Skeletal muscle cell (primary cell): ENCODE data around the gene BEND5.

Experiments used
- DNase-seq: peaks from one replicate; pipeline ENCODE4 v3.0.0-alpha.2; 2010; ENCODE audit warnings: low read depth
- H3K4me3 ChIP-seq: 2 replicates; pipeline ENCODE4 v1.5.1; 2011; ENCODE audit warnings: low read depth, mild to moderate bottlenecking, control low read depth, low read length, moderate library complexity

The BEND5 gene

GRCh38 chr1:48726557-48727215 is 50.0 kb downstream of the BEND5 start:
- no peak overlapping the region for H3K4me3 ChIP-seq
- DNase-seq: no peak

DNA sequence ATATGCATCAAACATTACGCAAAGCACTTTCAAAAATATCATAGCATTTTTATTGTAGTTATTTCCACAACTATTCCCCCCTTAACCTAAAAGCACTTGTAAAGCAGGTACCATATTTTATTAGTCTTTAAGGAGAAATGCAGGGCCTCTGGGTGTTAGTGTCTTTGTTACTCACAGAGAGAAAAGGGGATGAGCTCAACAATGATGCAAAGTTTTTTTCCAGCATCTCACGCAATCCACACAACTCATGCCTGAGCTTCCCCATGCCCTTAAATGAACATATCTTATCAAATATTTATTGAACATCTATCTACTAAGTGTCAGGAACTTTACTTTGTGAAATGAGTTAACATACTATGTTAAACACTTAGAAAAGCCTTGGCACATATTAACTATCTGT is 50.6 kb downstream of the BEND5 start:
- no peak for DNase-seq
- no peak overlapping the region for H3K4me3 ChIP-seq

GRCh38 chr1:48725341-48726046 is 51.2 kb downstream of the BEND5 start:
- no peak overlapping the region for H3K4me3 ChIP-seq
- DNase-seq: no peak

- DNase-seq: no peak
- no peak overlapping the region for H3K4me3 ChIP-seq
Measured at GRCh38 chr1:48720929-48721328, 55.8 kb downstream of the BEND5 start.

DNA sequence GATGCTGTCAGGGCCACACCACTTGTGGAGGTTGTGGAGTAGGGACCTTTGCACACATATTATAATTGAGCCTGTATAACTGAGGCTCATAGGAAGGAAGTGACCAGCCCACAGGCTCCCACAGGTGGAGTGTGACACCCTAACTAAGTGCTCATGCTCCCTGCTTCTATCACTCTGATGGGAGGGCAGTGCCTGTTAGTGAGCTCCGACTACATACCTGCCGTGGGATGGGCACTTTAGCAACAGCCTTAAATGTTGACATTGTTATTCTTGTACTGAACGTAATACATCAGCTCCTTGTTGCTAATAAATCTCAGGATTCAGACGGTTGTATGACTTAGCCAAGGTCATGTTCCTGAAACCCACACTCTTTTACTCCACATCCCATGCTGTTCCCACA is 58.0 kb downstream of the BEND5 start:
- H3K4me3 ChIP-seq: no peak overlapping the region
- DNase-seq: no peak

DNA sequence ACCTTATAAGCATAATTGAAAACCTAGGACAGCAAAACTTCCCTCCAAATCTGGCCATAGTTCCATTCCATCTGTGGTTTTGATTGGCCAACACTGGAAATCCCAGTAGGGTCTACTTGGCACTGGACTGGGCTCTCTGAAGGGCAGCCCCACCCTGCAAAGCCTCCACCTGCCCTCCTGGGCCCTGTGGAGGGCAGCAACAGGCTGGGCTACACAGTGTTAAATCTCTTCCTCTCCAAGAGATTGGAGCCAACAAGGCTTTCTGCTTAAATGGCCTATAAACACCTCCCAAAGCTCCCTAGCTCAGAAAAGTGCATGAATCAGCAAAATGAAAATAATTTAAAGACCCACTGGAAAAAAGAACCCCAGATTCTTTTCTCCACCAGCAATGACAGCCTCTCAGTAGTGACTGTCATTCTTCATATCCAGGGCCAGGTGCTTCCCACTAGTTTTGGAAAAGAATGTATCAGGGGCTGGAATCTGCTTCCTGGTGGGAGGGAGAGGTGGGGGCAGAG is 58.5 kb downstream of the BEND5 start:
- no peak overlapping the region for H3K4me3 ChIP-seq
- no peak for DNase-seq

DNA sequence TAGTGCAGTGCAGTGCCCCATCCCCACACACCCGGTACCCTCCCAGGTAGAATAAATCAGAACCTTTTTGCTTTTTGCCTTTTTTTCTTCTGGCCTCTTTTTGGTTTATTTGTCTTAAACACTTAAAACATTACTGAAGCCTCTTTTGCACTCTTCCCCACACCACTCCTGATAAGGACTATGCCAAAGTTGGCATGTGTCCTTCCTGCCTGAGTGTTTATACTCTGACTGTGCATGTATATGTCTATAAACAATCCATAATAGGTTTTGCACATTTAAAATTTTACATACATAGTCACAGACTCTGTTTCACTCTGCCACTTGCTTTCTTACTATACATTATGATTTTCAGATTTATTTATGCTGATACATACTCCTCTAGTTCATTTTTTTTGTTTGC is 59.6 kb downstream of the BEND5 start:
- DNase-seq: no peak
- H3K4me3 ChIP-seq: no peak overlapping the region

GRCh38 chr1:48715921-48716320 is 60.8 kb downstream of the BEND5 start:
- no peak overlapping the region for H3K4me3 ChIP-seq
- DNase-seq: no peak

- DNase-seq: no peak
- H3K4me3 ChIP-seq: no peak overlapping the region
Measured at GRCh38 chr1:48710915-48711314, 65.8 kb downstream of the BEND5 start.

DNA sequence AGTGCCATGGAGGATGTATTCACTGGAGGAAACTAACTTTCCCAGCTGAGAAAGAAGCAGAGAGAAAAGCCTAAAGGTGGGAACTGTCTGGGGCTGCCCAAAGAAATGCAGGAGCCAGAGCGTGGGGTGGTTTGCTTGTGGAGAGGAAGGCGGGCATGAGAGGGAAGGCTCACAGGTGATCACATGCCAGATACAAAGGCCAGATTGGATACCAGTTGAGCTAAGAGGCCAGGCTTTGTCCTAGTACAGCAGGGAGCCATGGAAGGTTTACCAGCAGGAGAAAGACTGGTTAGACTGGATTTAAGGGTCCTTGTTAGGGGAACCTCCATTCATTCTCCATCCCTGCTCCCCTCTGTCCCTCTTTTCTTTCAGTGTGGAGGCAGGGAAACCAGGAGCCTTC is 66.4 kb downstream of the BEND5 start:
- no peak for DNase-seq
- H3K4me3 ChIP-seq: no peak overlapping the region

DNA sequence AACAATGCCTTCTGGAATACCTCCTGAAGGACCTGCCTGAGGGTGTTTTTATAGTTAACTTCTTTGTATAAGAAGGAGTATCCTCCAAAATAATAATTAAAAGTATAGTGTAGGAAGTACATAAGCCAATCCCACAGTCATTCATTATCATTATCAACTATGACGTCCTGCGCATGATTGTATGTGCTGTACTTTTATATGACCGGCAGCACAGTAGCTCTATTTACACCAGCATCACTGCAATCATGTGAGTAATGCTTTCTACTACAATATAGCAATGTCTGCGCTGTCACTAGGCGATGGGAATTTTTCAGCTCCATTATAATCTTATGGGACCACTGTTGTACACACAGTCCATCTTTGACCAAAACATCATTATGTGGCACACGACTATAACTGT is 72.0 kb downstream of the BEND5 start:
- no peak for DNase-seq
- no peak overlapping the region for H3K4me3 ChIP-seq

DNA sequence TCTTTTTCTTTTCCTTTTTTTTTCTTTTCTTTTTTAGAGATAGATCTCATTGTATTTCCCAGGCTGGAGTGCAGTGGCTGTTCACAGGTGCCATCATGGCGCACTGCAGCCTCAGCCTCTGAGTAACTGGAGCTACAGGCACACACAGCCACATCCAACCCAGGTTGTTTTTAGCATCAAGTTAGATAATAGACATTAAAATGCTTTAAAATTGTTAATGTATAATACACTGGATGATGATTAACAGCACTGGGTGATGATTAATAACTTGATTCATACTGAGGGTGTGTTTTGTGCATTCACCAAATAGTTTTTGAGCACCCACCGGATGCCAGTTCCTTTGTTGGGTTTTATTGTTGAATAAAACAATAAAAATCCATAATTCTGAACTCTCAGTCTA is 75.2 kb downstream of the BEND5 start:
- no peak overlapping the region for H3K4me3 ChIP-seq
- DNase-seq: no peak

GRCh38 chr1:48697066-48697707 is 79.5 kb downstream of the BEND5 start:
- no peak for DNase-seq

DNA sequence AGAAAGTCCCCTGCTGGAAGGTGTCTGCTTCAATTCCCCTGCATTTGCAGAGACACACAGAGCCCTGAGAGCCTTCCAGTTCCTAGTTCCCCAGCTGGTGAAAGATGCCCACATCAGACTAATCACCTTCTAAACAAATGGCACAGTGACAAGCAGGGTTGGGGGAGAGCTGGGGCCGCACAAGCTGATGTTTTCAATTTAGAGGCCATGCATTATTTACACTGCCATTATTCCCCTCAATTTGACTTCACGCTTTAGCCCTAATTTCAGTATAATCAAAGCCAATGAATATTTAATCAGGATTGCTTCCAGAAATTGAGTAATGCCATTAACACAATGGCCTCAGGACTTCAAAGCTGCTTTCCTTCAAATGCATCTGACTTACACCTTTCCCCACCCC is 81.5 kb downstream of the BEND5 start:
- DNase-seq: no peak
- H3K4me3 ChIP-seq: no peak overlapping the region

More at GRCh38 chr1:48697066-48697707, 79.5 kb downstream of the BEND5 start:
- no peak overlapping the region for H3K4me3 ChIP-seq

- no peak overlapping the region for H3K4me3 ChIP-seq
- no peak for DNase-seq
Measured at GRCh38 chr1:48693674-48694320, 82.9 kb downstream of the BEND5 start.

- DNase-seq: no peak
- H3K4me3 ChIP-seq: no peak overlapping the region
Measured at GRCh38 chr1:48693180-48693579, 83.5 kb downstream of the BEND5 start.

DNA sequence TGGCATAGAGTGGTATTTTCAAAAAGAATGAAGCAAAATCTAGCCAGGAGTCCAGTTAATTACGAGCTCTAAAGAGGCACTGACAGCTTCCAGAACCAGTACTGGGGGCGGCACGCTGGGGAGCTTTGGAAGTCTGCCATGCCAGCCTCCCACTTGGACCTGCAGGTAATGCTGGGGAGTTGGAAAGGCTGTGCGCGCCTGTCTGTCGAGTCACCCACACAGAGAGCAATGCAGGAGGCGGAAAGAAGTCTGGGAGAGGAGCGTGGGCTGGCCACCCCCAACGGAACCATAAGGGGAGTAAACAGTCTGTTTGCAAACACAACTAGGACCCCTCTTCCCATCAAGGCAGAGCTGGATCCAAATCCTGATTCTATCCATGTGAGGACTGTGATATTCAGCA is 84.5 kb downstream of the BEND5 start:
- H3K4me3 ChIP-seq: no peak overlapping the region
- no peak for DNase-seq

DNA sequence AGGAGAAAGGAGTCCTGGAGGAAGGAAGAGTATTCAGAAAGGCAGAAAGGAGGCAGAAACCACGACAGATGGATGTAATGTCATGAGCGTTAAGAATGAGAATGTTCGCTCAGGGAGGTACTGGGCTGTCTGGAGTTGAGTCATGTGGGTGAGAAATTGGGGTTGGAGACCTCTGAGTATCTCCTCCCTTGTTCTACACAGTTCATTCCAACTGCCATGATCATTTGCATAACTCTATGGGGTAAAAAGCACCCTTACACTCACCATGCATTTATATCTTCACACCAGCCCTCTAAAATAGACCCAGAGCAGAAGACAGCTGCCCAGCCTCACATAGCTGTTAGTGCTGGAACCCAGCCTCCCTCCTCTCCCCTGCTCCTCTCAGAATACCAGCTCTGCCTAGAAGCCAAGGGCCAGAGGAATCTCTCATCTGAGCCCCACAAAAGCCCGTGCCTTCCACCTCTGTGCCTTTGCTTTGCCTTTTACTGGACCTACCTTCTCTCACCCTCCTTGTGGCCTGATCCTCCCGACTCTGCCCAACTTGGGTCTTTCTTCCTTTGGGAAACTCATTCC is 85.2 kb downstream of the BEND5 start:
- DNase-seq: no peak
- H3K4me3 ChIP-seq: no peak overlapping the region

DNA sequence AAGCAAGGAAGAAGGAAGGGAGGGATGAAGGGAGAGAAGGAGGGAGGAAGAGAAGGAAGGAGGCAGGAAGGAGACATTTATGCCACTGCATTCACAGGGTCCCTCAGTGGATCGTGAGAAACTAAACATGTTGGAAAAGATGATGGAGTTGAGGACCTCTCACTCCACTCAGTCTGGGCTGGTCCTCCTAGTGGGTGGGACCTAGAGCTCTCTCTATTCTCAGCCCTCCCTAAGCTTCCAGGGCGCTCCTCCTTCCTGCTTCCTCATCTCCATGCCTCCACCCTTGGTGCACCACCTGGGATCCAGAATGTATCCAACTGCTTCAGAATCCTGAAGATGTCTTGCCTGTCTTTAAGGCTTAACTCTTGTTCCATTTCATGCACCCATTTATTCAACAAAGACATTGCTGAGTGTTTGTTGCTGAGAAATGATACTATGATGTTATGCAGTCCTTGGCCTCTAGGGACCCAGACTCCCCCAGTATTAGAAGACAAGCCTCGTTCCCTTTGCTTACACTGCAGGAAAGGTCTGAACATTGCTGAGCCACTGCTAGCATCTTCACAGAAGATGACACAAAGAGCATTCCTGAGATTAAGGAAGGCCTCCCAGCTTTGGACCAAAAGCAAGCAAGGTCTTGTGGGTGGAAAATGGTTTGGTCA is 88.5 kb downstream of the BEND5 start:
- DNase-seq: no peak
- no peak overlapping the region for H3K4me3 ChIP-seq
